HG02571 (cell line): Measurements from ENCODE around the gene CNOT4.

ENCODE experiments used
- ATAC-seq: cut with Tn5 transposase; IDR thresholded peaks from one replicate; pipeline ENCODE4 v1.9.1; 2021; ENCODE audit warnings: mild to moderate bottlenecking, moderate library complexity; ENCODE audit not compliant: unreplicated experiment

CNOT4 gene

DNA sequence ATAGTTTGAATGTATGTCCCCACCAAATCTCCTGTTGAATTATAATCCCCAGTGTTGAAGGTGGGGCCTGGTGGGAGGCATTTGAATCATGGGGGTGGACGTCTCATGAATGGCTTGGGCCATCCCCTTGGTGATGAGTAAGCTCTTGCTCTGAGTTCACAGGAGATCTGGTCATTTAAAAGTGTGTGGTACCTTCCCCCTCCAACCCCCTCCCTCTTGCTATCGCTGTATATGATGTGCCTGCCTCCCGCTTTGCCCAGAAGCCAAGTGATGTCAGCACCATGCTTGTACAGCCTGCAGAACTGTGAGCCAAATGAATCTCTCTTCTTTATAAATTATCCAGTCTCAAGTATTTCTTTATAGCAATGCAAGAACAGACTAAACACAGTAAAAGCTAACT, 103.0 kb downstream of the CNOT4 start:
- no peak for ATAC-seq

DNA sequence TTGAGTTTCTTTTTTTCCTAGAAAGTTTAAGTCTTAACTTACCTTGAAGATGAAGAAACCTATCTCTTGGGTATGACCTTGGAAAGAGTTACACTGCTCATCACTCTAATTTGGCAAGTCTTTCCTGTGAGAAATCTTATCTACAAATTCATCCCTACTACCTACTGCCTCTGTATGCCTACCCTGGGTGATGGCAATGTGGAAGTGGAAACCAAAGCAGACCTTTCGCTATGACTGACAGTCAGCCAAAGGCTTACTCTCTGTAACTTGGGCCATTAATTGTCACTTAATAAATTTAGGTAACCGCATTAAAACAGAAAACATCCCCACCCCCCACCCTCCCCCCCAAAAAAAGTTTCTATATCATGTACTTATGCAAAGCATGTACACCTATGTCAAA, 103.9 kb downstream of the CNOT4 start:
- ATAC-seq: no peak

DNA sequence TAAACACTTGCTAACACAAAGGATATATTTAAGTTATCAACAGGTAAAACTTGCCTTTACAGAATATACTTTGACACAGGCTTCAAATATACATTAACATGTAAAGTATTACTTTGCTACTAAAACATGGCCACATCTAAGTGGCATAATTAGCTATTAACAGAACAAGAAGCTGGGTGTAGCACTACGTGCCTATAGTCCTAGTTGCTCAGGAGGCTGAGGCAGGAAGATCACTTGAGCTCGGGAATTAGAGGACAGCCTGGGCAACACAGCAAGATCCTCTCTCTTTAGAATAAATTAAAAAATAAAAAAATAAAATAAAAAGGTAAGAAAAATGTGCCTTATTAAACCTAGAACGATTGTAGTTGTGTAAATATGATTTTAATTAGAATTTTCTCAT, 106.6 kb downstream of the CNOT4 start:
- no peak for ATAC-seq

DNA sequence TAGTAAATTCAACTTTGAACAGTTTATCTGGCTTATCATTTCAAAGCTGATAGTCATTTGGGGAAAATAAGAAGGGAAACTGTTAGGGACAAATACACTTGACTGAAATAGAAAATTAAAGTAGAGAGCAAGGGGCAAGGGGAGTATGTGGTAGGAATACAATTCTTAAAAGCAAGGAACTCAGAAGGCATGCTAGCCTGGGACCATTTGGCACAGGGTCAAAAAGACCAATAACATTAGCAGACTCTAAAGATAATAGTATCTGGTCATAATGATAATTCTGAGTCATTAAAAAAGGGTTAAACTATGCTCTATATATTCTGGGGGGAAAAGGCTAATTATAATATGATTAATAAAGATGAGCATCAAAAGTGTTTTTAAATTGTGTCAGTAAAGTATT, 112.2 kb downstream of the CNOT4 start:
- ATAC-seq: no peak

DNA sequence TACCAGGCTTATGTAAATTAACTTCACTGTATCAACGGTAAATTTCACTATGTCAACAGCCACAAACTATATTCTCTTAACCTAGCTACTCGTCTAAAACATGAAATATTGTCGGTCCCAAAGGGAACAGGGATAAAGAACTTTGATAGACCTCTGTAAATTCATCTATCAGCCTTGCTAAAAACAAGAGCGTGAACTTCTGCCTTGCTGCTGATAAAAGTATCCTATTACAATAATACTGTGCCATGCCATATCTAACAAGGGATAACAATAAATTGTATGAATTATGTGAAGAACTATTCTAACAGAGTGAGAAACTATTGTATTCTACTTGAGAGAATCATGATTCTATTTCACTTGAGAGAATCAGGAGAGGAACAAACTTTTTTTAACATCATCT, 117.2 kb downstream of the CNOT4 start:
- no peak for ATAC-seq

DNA sequence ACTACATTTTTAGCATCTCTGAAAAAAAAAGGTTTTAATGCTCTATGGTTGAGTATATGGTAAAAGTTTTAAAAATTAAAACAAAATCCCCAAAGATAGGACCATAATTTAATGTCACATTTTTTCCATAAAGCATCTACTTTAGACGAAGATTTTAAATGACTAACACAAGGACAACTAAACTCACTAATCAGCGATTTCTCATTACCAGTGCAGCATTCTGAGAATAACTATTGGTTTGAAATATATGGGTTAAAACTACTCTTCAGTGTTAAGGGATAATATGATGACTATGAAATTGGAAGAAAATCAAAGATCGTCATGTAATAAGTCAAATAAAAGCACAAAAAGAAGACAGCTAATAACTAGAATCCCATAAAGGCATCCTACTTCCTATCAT, 118.4 kb downstream of the CNOT4 start:
- no peak for ATAC-seq

DNA sequence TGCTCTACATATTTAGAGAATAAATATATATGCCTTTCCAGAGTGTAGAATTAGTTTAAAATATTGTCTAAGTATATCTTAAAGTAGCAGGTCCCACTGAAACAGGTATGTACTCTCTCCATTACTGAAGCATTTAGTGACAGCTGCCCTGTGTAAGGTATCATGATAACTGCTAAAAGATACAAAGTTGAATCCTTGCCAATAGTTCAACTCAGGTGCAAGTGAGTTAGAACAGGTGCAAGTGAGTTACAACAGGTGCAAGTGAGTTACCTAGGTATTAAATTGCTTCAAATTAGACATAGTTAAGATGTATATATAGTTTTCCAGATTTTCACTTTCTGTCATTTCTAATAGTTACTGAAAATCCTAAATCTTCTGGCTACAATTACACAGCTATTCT, 119.1 kb downstream of the CNOT4 start:
- no peak for ATAC-seq

DNA sequence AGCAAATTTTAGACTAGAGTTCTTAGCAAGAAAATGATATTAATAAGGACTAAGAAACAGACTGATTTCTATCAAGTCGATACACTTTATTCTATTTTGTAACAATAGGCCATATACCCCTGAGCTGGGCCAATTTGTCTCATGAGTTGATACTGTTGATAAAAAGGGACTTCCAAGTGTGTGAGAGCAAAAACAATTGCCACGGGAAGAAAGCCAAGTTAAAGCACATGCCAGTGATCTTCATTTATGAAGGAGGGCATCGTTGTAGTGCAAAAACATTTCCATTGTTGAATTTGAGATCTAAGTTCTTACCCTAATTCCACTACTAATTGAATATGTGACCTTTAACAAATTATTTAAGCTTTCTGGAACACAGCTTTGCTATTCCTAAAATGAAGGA, 119.9 kb downstream of the CNOT4 start:
- no peak for ATAC-seq

DNA sequence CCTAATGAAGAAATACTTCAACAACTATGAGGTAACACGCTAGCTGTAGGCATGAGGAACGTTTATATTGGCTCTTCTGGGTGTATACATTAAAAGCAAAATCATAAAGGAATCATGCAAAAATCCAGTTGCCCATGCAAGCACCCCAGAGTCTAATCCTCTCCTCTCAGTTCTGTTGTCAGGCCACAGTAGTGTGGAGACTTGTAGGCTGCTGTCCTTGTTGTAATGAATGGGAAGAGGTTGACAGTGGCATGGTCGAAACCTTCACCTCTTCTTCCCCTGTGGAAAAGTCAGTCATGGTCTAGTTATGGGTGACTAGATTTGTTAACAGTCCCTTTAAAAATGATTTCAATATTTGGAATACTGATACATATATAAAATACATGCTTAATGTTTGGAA, 121.3 kb downstream of the CNOT4 start:
- no peak for ATAC-seq

DNA sequence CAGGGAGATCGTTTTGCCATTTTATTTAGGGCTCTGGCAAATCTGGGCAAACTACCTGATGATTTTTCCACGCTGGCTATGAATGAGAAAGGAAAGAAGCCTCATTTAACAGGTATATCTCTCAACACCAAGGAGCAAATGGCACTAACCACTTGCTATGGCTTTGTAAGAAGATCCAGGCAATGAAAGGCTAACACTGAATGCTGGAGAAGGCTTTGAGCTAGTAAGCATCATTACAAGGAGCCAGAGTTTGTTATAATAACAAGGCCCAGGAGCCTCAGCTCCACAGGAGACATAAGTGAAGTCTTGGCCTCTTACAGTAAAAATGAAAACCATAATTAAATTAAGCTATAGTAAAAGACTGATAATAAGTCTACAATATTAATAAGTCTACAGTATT, 123.1 kb downstream of the CNOT4 start:
- ATAC-seq: no peak

DNA sequence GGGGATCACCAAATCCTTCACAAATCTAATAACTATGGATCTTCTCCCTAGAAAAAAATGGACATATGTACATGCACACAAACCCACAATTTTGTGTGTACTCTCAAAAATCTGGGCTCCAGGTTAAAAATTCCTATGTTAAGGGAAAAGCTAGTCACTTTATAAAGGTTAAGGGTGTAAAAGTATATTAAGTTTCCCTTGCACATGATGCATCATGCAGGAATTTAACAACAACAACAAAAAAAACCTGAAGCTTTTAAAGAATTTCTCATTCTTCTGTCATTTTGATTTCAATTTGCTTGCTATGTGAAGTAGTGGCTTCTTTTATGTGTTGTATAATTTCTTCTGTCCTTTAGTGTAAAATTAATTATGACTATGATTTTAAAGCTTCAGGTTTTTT, 123.7 kb downstream of the CNOT4 start:
- no peak for ATAC-seq

DNA sequence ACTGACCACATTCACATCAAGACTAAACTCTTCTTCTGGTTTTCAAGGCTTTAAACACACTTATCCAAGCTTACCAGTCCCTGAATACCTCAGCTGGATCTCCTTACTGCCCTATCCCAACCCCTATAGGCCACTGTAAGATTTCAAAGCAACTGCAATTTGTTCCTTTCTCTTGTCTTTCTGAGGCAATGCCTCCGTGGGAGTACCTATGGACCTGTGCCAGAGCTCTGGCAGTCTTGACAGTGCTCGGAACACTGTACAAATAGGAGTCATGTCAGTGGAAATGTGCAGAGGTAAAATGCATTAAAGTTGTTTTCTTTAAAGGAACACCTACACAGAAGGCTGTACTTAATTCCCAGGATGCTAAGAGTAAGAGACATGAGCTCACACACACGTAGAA, 124.7 kb downstream of the CNOT4 start:
- no peak for ATAC-seq

DNA sequence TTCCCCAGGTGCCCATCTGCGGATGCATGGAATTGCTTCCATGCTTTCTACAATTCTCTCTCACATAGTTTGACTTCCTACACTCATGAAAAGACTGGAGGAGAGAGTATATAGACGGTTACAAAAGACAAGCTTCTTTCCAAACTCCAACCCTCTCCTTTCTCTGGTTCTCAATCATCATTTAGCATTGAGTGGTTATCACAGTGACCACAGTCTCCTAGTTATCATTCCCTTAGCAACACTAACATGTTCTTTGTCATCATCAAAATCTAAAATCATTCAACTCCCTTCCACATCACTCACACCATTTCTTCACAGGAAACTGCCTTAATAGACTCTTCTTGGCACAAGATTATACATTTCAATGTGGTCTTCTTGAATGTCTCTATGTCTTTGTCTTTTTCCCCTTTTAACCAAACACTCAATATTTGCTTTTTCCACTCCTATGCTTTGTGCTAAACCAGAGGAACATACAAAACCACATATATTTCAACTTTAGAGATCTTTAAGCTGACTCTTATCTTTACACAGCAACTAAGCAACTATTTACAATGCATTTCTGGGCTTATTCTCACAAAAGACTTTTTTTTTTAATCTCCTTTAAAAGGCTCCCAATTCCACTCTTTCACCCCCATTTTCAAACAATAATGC, 126.3 kb downstream of the CNOT4 start:
- ATAC-seq: no peak

DNA sequence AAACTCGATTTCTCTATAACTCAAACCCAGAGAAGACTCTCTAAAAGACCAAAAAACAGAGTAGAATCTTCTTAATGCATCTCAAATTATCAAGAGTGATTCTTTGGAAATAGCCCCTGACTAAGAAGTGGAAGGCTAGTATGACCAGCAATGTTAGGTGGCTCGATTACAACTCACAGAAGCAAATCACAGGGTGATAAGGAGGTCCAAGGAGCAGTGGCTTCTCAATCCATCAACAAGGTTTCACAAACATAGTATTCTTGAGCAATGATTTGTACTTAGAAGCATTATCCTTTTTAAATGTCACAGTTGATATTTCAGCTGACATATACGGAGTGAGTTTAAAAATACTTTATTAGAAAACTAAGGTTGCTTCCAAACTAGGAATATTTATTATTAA, 127.7 kb downstream of the CNOT4 start:
- no peak for ATAC-seq

DNA sequence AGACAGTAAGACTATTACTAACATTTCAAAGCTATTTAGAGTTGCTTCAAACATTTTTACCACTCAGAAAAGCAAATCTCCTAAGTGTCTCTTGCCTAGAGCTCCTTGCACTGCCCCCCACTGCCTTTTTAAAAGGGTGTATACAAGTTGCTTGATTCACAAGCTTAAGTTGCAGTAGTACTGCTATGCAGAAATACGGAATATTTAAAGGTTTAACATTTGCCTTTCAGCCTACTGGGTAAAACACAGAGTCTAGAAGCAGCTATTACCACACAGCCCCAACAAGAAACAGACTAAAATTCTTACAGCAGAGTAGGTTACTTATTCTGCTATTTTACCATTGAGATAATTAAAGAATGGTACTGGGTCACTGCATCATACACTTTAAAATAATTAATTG, 128.5 kb downstream of the CNOT4 start:
- no peak for ATAC-seq

DNA sequence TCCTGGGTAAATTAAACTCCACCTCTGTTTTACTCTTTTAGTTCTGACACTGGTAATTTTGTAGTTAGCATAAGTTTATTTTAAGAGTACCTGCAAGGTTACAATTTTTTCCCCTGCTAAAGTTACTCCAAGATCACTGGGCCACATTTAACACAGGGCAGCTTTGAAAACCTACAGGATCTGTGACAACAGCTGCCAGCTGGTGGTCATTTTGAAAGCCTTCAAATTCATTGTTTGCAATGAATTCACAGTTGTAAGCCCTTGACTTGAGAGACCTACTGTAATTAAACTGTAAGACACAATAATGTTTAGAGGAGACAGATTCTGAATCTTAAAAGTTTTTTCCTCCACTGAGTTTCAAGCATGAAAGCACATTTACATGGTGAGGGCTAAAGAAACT, 129.6 kb downstream of the CNOT4 start:
- ATAC-seq: no peak

DNA sequence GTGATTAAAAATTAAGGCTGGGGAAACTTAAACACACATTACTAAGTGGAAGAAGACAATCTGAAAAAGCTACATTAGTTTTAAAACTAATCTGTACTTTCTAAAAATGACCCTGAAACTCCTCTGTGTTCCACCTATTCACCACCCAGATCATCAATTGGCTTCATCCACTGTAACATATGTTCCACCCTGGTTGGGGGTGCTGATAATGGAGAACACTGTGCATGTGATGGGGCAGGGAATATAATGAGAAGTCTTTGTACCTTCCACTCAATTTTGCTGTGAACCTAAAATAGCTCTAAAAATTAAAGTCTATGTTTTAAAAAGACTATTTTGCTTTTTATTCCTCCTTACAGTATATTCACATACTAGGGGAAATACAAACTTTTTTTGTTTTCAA, 132.7 kb downstream of the CNOT4 start:
- no peak for ATAC-seq

DNA sequence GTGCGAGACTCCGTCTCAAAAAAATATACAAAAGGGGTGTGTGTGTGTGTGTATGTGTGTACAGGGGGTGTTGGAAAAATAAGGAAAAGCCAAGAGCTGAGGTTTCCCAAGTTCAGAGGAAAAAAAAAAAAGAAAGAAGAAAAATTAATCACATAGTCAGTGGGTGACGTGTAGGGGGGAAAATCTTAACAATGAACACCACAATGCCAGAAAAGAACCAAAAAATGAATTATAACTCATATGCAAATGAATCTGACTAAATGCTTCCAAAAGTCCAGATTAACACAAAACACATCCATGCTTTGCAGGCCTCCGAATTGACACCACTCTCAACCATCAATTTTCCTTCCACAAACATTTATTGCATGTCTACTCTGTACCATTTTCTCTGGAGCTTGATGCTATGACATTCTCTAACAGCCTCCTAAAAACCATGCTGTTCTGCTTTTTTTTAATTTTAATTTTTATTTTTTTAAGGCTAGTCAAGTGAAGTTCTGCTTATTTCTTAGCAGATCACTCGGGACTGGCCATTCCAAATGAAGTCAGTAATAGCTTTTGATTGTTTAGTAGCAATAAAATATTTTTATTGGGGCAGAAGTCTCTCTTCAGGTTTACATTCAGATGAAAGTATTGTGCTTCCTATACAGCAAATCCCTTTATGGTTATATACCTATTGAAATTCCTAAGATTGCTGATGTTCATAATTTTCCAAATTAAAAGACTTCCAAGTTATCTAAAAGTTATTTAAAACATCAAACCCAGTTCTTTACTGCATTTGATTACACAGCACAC, 133.8 kb downstream of the CNOT4 start:
- no peak for ATAC-seq

DNA sequence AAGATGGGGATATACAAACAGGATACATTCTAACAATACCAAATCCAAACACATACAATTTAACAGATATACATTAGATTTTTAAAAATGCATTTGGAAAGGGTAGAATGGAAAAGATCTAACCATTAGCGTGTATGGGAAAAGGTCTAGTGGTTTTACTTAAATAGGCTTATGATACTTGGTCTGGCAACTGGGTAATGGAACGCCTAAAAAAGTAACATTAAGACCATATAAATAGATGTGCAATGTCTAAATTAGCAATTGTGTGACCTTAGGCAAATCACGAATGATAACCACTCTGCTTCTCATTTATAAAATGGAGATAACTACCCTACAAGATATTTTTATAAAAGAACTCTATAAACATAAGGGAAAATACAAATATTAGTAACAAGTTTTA, 135.2 kb downstream of the CNOT4 start:
- ATAC-seq: no peak

DNA sequence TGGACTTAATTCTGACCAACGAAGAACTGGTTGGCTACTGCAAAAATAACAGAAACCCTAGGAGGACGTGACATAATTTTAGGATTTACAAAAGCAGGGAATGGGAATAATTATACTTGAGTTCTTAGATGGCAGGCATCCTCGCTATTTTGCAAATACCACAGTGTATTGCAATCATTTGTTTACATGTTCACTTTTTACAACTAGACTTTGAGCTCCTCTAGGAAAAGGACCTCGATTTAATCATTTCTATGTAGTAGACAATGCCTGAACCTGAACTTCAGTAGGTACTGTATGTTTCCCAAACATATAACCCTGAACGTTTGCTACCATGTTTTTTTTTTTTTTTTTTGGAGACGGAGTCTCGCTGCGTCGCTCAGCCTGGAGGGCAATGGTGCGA, 137.7 kb downstream of the CNOT4 start:
- no peak for ATAC-seq

DNA sequence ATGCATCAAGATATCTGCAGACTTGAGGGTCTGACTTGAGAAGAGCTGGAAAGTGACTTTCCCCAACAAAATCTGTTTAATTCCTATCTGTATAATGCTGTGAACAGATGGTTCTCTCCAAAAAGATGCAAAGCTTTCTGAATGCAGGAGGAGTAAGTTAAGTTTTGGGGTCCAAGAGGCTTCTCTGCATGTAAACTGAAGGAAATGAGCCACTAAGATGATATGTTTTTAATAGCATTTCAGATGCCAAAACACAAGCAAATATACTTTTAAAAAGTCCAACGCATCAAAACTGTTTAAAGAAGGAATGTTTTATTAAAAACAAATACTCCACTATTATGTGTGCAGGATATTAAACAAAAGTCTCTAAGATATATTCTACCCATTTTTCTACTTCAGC, 139.2 kb downstream of the CNOT4 start:
- ATAC-seq: no peak

DNA sequence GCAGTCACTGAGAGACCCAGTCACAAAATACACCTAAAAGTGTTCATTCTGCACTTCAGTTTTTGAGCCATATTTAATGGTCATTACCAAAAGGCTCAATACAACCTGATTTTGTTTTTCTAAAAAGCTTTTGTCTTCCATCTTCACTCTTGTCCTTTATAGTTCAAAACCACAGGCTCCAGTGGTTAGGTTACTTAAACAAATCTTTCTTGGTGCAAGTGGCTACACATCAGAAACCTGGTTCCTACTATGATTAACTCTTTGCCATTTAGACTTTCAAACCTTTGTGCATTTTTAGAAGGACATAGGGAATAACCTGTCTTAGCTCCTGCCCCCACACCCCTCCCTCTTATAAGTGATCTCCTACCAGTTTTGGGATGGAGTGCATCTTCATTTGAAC, 140.5 kb downstream of the CNOT4 start:
- ATAC-seq: no peak
